HepG2 (cell line): ENCODE data around the gene THADA. TPM values are rescaled to one million over a fixed set of nuclear protein-coding genes. Genes with fewer than 3 reads are reported as not detected.

Experiments
- ATAC-seq: fragments of 200-7000 bp; cut with Tn5 transposase; 3 replicates; pipeline ENCODE4 v1.9.1; 2020; ENCODE audit warnings: mild to moderate bottlenecking, moderate library complexity
- BruUV-seq: library from RNA; stranded (reverse); fragments of 400-500 nt; replicated peaks from 2 replicates; lab custom pipeline; 2021; lab: Mats Ljungman, UMichigan
- CTCF ChIA-PET: fragments of 300-600 bp; formaldehyde crosslinking; extraction: SDS; loops from one replicate; lab custom pipeline; 2021; ENCODE audit warnings: low total read pairs, inconsistent platforms, low intra/inter-chr PET ratio; lab: Yijun Ruan, JAX
- POLR2A ChIA-PET: fragments of 350-600 bp; sonication (Branson Sonifier 250); formaldehyde crosslinking; loops from one replicate; lab custom pipeline; 2020; ENCODE audit warnings: antibody characterized with exemption, inconsistent platforms; lab: Yijun Ruan, JAX
- DNase-seq: peaks from one replicate; pipeline ENCODE4 v3.0.0-alpha.2; 2015; ENCODE audit warnings: low spot score
- FAIRE-seq: peaks from 3 replicates; lab custom pipeline; 2011; peaks lifted over from hg19 to GRCh38; lab: Jason Lieb, UNC
- H2AFZ ChIP-seq: one replicate; pipeline ENCODE4 v1.6.1; 2011; ENCODE audit warnings: low read length, inconsistent platforms
- H3K27ac ChIP-seq: fragments of 300-600 bp; 3 replicates; pipeline ENCODE4 v1.8.0; 2011; ENCODE audit warnings: mixed run types, mild to moderate bottlenecking, mixed read lengths, low read length, inconsistent platforms; ENCODE audit not compliant: insufficient read depth; ENCODE audit errors: extremely low read length
- H3K27me3 ChIP-seq, 2 experiments: fragments of 200-600 bp in 1 of 2; 2 replicates in 1 of 2; 3 replicates in 1 of 2; pipeline versions ENCODE4 v1.6.0 to v1.8.0; 2011; ENCODE audit warnings: low read length in 2 of 2, mild to moderate bottlenecking in 2 of 2, moderate library complexity in 2 of 2, inconsistent platforms in 1 of 2; ENCODE audit not compliant: insufficient read depth in 2 of 2, control insufficient read depth in 1 of 2
- H3K36me3 ChIP-seq, 2 experiments: fragments of 200-600 bp in 1 of 2; replicated peaks in 1 of 2; 2 replicates in 1 of 2; 3 replicates in 1 of 2; pipeline versions ENCODE4 v1.5.1 to v1.8.0; 2011; ENCODE audit warnings: low read length in 2 of 2, inconsistent platforms in 1 of 2; ENCODE audit not compliant: insufficient read depth in 2 of 2, control insufficient read depth in 1 of 2
- H3K4me1 ChIP-seq: 2 replicates; pipeline ENCODE4 v1.5.1; 2012; ENCODE audit warnings: low read length, inconsistent platforms; ENCODE audit not compliant: insufficient read depth
- H3K4me2 ChIP-seq: 2 replicates; pipeline ENCODE4 v1.6.0; 2011; ENCODE audit warnings: low read depth, low read length, inconsistent platforms
- H3K4me3 ChIP-seq, 3 experiments: fragments of 200-600 bp in 1 of 3; sonication (generic), shearing (Covaris generic) in 1 of 3; replicated peaks in 1 of 3; 2 replicates each; pipeline ENCODE4 v1.5.1; 2011 to 2016; ENCODE audit warnings: low read length in 3 of 3, inconsistent platforms in 2 of 3, low read depth in 2 of 3, mild to moderate bottlenecking in 2 of 3, control low read depth in 1 of 3, mixed read lengths in 1 of 3; ENCODE audit not compliant: insufficient read depth in 1 of 3
- H3K79me2 ChIP-seq: one replicate; pipeline ENCODE4 v1.6.1; 2011; ENCODE audit warnings: low read length, inconsistent platforms; ENCODE audit not compliant: insufficient read depth
- H3K9ac ChIP-seq: 2 replicates; pipeline ENCODE4 v1.6.0; 2011; ENCODE audit warnings: mild to moderate bottlenecking, low read depth, low read length, inconsistent platforms; ENCODE audit not compliant: insufficient read depth
- H3K9me3 ChIP-seq: 2 replicates; pipeline ENCODE4 v1.5.1; 2012; ENCODE audit warnings: mild to moderate bottlenecking, low read length
- H4K20me1 ChIP-seq: 2 replicates; pipeline ENCODE4 v1.6.0; 2011; ENCODE audit warnings: inconsistent platforms, mild to moderate bottlenecking, low read length, moderate library complexity; ENCODE audit not compliant: insufficient read depth
- CSRNP2 ChIP-seq: sonication (generic); formaldehyde crosslinking; conservative IDR thresholded peaks from 2 replicates; pipeline ENCODE4 v1.8.0; 2022; ENCODE audit warnings: low read depth, missing genetic modification reagents
- FOXM1 ChIP-seq: sonication (generic); formaldehyde crosslinking; IDR thresholded peaks from 2 replicates; pipeline ENCODE4 v1.5.0; 2020; ENCODE audit warnings: missing genetic modification reagents
- NFYB ChIP-seq: sonication (generic); formaldehyde crosslinking; IDR thresholded peaks from 2 replicates; pipeline ENCODE4 v1.4.0; 2020; ENCODE audit warnings: missing genetic modification reagents
- SRSF1 ChIP-seq: fragments of 200-400 bp; formaldehyde crosslinking; optimal IDR thresholded peaks from 2 replicates; pipeline ENCODE3; 2017; ENCODE audit warnings: mild to moderate bottlenecking, low read depth, low read length, moderate library complexity
- STAG1 ChIP-seq: sonication (generic); formaldehyde crosslinking; IDR thresholded peaks from 2 replicates; pipeline ENCODE4 v1.4.0; 2020; ENCODE audit warnings: missing genetic modification reagents
- ZBTB14 ChIP-seq: sonication (generic); formaldehyde crosslinking; IDR thresholded peaks from 2 replicates; pipeline ENCODE4 v1.4.0; 2020; ENCODE audit warnings: missing genetic modification reagents
- ZBTB7B ChIP-seq: sonication (generic); formaldehyde crosslinking; IDR thresholded peaks from 2 replicates; pipeline ENCODE4 v1.4.0; 2020; ENCODE audit warnings: missing genetic modification reagents
- ZKSCAN1 ChIP-seq: fragments of 150-350 bp; IDR thresholded peaks from 2 replicates; pipeline ENCODE4 v1.6.1; 2014; ENCODE audit warnings: low read length
- ZNF274 ChIP-seq: sonication (generic); formaldehyde crosslinking; IDR thresholded peaks from 2 replicates; pipeline ENCODE4 v1.5.1; 2020; ENCODE audit warnings: mild to moderate bottlenecking, missing genetic modification reagents
- ZSCAN22 ChIP-seq: sonication (generic); formaldehyde crosslinking; IDR thresholded peaks from 2 replicates; pipeline ENCODE4 v1.4.0; 2020; ENCODE audit warnings: mild to moderate bottlenecking, missing genetic modification reagents
- WGBS: methylation state at CpG from one replicate; pipeline ENCODE4 v1.1.6; 2017; ENCODE audit warnings: low lambda C conversion rate; 5-methylcytosine and 5-hydroxymethylcytosine counted together
- in situ Hi-C: cut with HindIII; loops from 2 replicates; pipeline ENCODE4 v1.10.0; 2017; ENCODE audit warnings: low pct_unique_long_range_greater_than_20kb; ENCODE audit not compliant: extremely low pct_ligation_motif_present
- intact Hi-C: fragments of 100-400 bp; cut with micrococcal nuclease; formaldehyde crosslinking; loops from one replicate; pipeline ENCODE4 v1.10.0; 2022; ENCODE audit not compliant: unreplicated experiment
- polyA plus RNA-seq, 8 experiments: library from polyadenylated mRNA; depleted of rRNA in 3 of 8; stranded (reverse) in 7 of 8; unstranded in 1 of 8; fragments of >200 nt; fragmentation: Illumina TruSeq in 4 of 8; extraction: Trizol in 4 of 8; gene quantifications; 2 replicates each; pipeline versions ENCODE4 v1.2.1 to v1.2.3, GENCODE V29; 2011 to 2016; ENCODE audit warnings: low read depth in 4 of 8, missing spikeins in 1 of 8, mixed read lengths in 1 of 8; ENCODE audit not compliant: insufficient read depth in 1 of 8
- total RNA-seq, 5 experiments: library from RNA; depleted of rRNA; stranded (reverse); fragments of >200 nt; fragmentation: Illumina TruSeq; extraction: Trizol; gene quantifications; 2 replicates each; pipeline ENCODE4 v1.2.3, GENCODE V29; 2016; ENCODE audit warnings: low read depth in 1 of 5
- TF ChIP-seq, protein P1 (sequence below): sonication (generic); formaldehyde crosslinking; IDR thresholded peaks from 2 replicates; pipeline ENCODE4 v1.5.1; 2020; ENCODE audit warnings: missing genetic modification reagents, mild to moderate bottlenecking, borderline replicate concordance
- TF ChIP-seq, protein P2 (sequence below): sonication (generic); formaldehyde crosslinking; IDR thresholded peaks from 2 replicates; pipeline ENCODE4 v1.5.0; 2020; ENCODE audit warnings: missing genetic modification reagents
- TF ChIP-seq, protein P3 (sequence below): sonication (generic); formaldehyde crosslinking; IDR thresholded peaks from 2 replicates; pipeline ENCODE4 v1.4.0; 2020; ENCODE audit warnings: missing genetic modification reagents, borderline replicate concordance
- TF ChIP-seq, protein P4 (sequence below): sonication (generic); formaldehyde crosslinking; IDR thresholded peaks from 2 replicates; pipeline ENCODE4 v1.4.0; 2020; ENCODE audit warnings: missing genetic modification reagents, mild to moderate bottlenecking, borderline replicate concordance
- TF ChIP-seq, protein P5 (sequence below): sonication (generic); formaldehyde crosslinking; IDR thresholded peaks from 2 replicates; pipeline ENCODE4 v1.4.0; 2020; ENCODE audit warnings: missing genetic modification reagents, low read depth, mild to moderate bottlenecking, borderline replicate concordance

The THADA gene
- total and polyA plus RNA-seq, 2 of the 13 experiments (the other 11 are each of a cell fraction or from before 2014, with no cell fraction given) = 12.7 to 21.7 TPM

GRCh38 chr2:43251171-43251731, 344.6 kb downstream of the THADA start:
- DNase-seq (peak; percentile 46), FAIRE-seq (peak; percentile 73), ATAC-seq (peak; percentile 55)
- intact Hi-C loops (no loop called here), in situ Hi-C loops (no loop called here)
- BruUV-seq = no TSS peak
- no peak overlapping the region for H3K4me3 ChIP-seq
- no peaks in the 10 kb centered on the region for H3K36me3 ChIP-seq
- no peaks in the 10 kb centered on the region for H3K27me3 ChIP-seq
- ChIA-PET CTCF (no interaction called here), POLR2A (interaction anchor here (1.4 kb wide), 1 partner anchor 25 kb away, joined by 4 read pairs; the partner anchor contains the start of gene ZFP36L2)
- H3K9me3 ChIP-seq = no peaks in the 10 kb centered on the region
- peaks cover 32% of the 10 kb centered on the region for H3K4me1 ChIP-seq
- no peak overlapping the region for H3K9ac ChIP-seq
- 89% methylated on average over 5 of the region's 5 CpGs for WGBS
- no peaks in the 10 kb centered on the region for H4K20me1 ChIP-seq
- no peak overlapping the region for H3K27ac ChIP-seq
- H2AFZ ChIP-seq = no peak overlapping the region
- H3K4me2 ChIP-seq = no peak overlapping the region
- no peaks in the 10 kb centered on the region for H3K79me2 ChIP-seq
- no peak for TF ChIP-seq ZSCAN22 (CRISPR knock-in tag)
- TF ChIP-seq ZNF274 (CRISPR knock-in tag) = no peak
- TF ChIP-seq CSRNP2 (CRISPR knock-in tag) = no peak
- TF ChIP-seq ZKSCAN1 = no peak
- TF ChIP-seq, protein P1, sequence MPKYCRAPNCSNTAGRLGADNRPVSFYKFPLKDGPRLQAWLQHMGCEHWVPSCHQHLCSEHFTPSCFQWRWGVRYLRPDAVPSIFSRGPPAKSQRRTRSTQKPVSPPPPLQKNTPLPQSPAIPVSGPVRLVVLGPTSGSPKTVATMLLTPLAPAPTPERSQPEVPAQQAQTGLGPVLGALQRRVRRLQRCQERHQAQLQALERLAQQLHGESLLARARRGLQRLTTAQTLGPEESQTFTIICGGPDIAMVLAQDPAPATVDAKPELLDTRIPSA (CRISPR knock-in tag) = no peak
- TF ChIP-seq, protein P2, sequence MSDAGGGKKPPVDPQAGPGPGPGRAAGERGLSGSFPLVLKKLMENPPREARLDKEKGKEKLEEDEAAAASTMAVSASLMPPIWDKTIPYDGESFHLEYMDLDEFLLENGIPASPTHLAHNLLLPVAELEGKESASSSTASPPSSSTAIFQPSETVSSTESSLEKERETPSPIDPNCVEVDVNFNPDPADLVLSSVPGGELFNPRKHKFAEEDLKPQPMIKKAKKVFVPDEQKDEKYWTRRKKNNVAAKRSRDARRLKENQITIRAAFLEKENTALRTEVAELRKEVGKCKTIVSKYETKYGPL (CRISPR knock-in tag) = no peak
- TF ChIP-seq ZBTB7B (CRISPR knock-in tag) = no peak
- TF ChIP-seq, protein P3, sequence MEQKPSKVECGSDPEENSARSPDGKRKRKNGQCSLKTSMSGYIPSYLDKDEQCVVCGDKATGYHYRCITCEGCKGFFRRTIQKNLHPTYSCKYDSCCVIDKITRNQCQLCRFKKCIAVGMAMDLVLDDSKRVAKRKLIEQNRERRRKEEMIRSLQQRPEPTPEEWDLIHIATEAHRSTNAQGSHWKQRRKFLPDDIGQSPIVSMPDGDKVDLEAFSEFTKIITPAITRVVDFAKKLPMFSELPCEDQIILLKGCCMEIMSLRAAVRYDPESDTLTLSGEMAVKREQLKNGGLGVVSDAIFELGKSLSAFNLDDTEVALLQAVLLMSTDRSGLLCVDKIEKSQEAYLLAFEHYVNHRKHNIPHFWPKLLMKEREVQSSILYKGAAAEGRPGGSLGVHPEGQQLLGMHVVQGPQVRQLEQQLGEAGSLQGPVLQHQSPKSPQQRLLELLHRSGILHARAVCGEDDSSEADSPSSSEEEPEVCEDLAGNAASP = no peak
- no peak for TF ChIP-seq FOXM1
- TF ChIP-seq, protein P4, sequence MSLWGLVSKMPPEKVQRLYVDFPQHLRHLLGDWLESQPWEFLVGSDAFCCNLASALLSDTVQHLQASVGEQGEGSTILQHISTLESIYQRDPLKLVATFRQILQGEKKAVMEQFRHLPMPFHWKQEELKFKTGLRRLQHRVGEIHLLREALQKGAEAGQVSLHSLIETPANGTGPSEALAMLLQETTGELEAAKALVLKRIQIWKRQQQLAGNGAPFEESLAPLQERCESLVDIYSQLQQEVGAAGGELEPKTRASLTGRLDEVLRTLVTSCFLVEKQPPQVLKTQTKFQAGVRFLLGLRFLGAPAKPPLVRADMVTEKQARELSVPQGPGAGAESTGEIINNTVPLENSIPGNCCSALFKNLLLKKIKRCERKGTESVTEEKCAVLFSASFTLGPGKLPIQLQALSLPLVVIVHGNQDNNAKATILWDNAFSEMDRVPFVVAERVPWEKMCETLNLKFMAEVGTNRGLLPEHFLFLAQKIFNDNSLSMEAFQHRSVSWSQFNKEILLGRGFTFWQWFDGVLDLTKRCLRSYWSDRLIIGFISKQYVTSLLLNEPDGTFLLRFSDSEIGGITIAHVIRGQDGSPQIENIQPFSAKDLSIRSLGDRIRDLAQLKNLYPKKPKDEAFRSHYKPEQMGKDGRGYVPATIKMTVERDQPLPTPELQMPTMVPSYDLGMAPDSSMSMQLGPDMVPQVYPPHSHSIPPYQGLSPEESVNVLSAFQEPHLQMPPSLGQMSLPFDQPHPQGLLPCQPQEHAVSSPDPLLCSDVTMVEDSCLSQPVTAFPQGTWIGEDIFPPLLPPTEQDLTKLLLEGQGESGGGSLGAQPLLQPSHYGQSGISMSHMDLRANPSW (CRISPR knock-in tag) = no peak
- no peak for TF ChIP-seq NFYB (CRISPR knock-in tag)
- TF ChIP-seq STAG1 (CRISPR knock-in tag) = 0 out of 2 replicates have a peak, but pooled peaks have one; percentile 21
- TF ChIP-seq, protein P5, sequence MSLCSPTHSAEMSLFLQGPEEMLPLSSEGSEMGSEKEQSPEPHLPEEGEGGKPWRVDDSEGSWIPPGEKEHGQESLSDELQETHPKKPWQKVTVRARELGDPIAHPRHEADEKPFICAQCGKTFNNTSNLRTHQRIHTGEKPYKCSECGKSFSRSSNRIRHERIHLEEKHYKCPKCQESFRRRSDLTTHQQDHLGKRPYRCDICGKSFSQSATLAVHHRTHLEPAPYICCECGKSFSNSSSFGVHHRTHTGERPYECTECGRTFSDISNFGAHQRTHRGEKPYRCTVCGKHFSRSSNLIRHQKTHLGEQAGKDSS = no peak
- TF ChIP-seq ZBTB14 = no peak
- TF ChIP-seq SRSF1 = no peak
